Measurements from ENCODE around the gene PTGES2.

The PTGES2 gene

GRCh38 chr9:128127568-128127989 is at the start of gene PTGES2:
Gene PTGES2, minus strand, starts transcription at chr9:128127729. Its CDS starts 12 bp downstream, at chr9:128127717.
- DNase-seq (ENCODE audit: low read depth), result peak; percentile 81
- peak within 1 kb of the TSS; percentile 71 for H3K4me3 ChIP-seq (ENCODE audit: control insufficient read depth, low read depth, low read length)
- TF ChIP-seq CTCF (conservative IDR thresholded peaks at IDR 0.05; ENCODE audit: control insufficient read depth, insufficient read depth, low read depth, low read length), result no peak

DNA sequence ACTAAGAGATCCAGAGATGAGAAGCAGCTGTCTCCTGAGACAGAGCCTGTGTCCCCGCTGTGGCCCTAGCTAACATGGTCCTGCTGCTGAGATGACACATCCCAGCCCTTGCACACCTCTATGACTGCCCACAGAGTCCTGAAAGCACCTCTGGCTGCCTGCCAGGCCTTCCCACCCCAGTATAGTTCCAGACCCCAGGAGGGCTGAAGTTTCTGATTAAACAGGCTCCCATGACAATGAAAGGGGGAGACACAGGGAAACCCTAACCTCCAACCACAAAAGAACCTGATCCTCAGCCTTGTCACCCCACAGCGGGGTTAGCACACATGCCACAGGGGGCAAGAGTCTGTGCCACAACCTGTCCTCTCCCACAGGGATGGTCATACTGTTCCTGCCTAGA is 48.2 kb upstream of the PTGES2 start:
- TF ChIP-seq CTCF (conservative IDR thresholded peaks at IDR 0.05; ENCODE audit: control insufficient read depth, insufficient read depth, low read depth, low read length), result no peak
- H3K4me3 ChIP-seq (ENCODE audit: control insufficient read depth, low read depth, low read length), result no peak overlapping the region
- DNase-seq (ENCODE audit: low read depth), result no peak

- no peak for TF ChIP-seq CTCF (conservative IDR thresholded peaks at IDR 0.05; ENCODE audit: control insufficient read depth, insufficient read depth, low read depth, low read length)
- no peak overlapping the region for H3K4me3 ChIP-seq (ENCODE audit: control insufficient read depth, low read depth, low read length)
- DNase-seq (ENCODE audit: low read depth), result peak; percentile 58
These were observed 47.6 kb upstream of the PTGES2 start for GRCh38 chr9:128175102-128175563.

DNA sequence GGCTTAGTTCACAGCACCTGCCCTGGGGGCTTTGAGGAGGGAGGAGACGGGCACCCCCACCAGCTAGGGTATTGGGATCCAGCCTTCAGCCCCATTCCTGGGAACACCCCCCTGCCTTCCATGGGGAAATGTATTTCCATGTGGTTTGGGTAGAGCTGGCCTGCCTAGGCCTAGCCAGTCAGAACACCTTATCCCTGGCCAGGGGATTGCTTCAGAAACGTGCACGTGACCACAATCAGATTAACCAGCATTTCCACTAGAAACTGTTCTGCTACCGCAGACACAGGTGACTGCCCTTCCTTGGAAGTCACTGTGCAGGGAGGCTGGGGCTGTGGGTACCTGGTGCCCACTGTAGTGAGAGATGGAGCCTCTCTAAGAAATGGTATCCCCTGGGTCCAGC is 46.5 kb upstream of the PTGES2 start:
- no peak for DNase-seq (ENCODE audit: low read depth)
- H3K4me3 ChIP-seq (ENCODE audit: control insufficient read depth, low read depth, low read length), result no peak overlapping the region
- no peak for TF ChIP-seq CTCF (conservative IDR thresholded peaks at IDR 0.05; ENCODE audit: control insufficient read depth, insufficient read depth, low read depth, low read length)

- DNase-seq (ENCODE audit: low read depth), result no peak
- TF ChIP-seq CTCF (conservative IDR thresholded peaks at IDR 0.05; ENCODE audit: control insufficient read depth, insufficient read depth, low read depth, low read length), result no peak
- no peak overlapping the region for H3K4me3 ChIP-seq (ENCODE audit: control insufficient read depth, low read depth, low read length)
These were observed 42.4 kb upstream of the PTGES2 start for GRCh38 chr9:128169925-128170324.

DNA sequence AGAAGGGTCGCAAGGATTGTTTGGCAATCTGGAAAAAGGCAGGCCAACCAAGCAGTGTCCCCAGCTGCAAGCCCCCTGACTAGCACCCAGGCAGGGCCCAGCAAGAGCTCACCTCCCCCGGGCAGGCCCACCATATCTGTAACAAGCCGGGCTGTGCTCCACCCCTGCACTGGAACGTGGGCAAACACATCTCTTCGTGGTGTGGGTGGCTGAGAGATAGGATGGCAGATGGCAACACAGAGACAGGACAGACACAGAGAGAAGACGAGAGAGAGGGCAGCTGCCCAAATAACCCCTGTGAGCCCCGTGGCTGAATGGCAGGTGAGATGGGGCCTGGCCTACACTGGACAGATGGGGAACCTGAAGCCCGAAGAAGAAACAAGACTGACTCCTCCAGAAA is 42.0 kb upstream of the PTGES2 start:
- TF ChIP-seq CTCF (conservative IDR thresholded peaks at IDR 0.05; ENCODE audit: control insufficient read depth, insufficient read depth, low read depth, low read length), result no peak
- H3K4me3 ChIP-seq (ENCODE audit: control insufficient read depth, low read depth, low read length), result no peak overlapping the region
- DNase-seq (ENCODE audit: low read depth), result no peak

- no peak for DNase-seq (ENCODE audit: low read depth)
- TF ChIP-seq CTCF (conservative IDR thresholded peaks at IDR 0.05; ENCODE audit: control insufficient read depth, insufficient read depth, low read depth, low read length), result no peak
- no peak overlapping the region for H3K4me3 ChIP-seq (ENCODE audit: control insufficient read depth, low read depth, low read length)
These were observed 41.3 kb upstream of the PTGES2 start for GRCh38 chr9:128168731-128169308.
